NCI-H524 treated with DMSO at 0.1 percent for 48 hours (cell line): ENCODE results near the gene CELA2B.
"Not testable (repeated sequence)": the region's sequence is repeated elsewhere in the genome, so short reads cannot be mapped to it uniquely, and the experiment has no call there.

Source experiments
- DNase-seq: peaks from one replicate; lab custom pipeline; 2025; lab: John Stamatoyannopoulos, UW

CELA2B gene

DNA sequence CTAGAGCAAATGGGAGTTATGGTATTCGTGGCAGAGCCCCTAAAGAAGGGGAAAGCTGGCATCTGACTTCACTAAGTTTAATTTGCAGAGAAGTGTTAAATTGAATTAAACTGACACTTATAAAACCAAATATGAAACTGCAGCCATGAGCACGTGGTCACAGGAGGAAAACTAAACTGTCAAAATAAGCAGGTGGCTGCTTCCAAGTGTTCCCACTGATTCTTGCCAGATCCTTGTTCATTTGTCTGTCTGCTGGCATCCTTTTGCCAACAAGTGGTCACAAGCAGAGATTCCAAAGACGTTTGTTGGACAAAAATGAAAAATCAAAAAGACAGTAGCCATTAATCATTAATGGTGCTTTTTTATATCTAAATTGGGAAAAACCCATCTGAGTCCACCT lies 6.5 kb upstream of the CELA2B start:
- DNase-seq: no peak

DNA sequence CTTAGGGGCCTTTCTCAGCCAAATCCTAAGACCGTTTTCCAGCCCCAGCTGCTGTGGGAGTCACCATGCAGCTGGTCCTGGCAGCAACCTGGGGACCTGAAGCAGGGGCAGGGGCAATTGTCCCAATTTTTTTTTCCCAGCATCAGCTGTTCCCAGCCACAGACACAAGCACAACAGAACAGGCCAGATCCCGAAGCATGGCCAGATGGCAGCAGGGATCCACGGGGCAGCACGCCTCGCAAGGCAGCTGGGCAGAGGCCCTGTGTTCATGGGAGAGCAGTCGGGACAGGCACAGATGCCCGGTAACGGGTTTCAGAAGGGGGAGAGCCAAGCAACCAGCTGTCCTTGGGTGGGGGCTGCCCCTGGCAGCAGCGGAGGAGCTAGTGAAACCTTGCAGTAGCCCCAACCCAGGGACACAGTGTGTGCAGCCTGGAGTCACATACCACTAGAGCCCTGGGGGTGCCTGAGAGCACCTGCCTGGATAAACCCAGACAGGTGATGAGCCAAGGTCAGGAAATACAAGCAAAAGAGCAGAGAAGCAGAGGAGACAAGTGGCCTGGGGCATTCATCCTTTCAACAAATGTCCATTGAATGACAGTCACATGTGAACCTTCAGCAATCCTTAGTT lies 6.0 kb upstream of the CELA2B start:
- peak; percentile 70 for DNase-seq

DNA sequence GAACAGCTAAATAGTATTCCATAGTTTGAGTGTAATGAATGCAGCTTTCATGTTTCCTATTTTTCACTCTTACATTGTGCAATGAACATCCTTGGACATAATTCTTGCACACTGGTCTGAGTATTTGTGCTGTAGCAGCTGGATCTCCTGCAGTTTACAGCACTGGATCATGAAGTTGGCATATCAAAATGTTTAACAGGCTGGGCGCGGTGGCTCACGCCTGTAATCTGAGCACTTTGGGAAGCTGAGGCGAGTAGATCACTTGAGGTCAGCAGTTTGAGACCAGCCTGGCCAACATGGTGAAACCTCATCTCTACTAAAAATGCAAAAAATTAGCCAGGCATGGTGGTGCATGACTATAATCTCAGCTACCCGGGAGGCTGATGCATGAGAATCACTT lies 4.8 kb upstream of the CELA2B start:
- DNase-seq: not testable (repeated sequence)

DNA sequence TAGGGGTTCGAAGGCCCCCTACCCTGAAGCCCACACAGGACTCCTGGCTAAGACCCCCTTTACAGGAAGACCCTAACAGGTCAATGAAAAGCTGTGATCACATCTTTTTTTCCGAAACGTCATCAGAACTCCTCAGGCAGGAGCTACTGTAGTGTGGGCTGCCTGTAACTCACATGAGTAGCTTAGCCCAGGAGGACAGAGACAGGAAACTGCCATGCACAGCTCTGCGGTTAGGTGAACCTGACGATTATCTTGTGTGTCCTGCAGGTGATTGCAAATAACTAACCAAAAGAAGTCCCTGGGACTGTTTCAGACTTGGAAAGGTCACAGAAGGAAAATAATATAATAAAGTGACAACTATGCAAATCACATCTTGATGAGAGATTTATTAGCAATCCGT lies 4.2 kb upstream of the CELA2B start:
- not testable (repeated sequence) for DNase-seq

DNA sequence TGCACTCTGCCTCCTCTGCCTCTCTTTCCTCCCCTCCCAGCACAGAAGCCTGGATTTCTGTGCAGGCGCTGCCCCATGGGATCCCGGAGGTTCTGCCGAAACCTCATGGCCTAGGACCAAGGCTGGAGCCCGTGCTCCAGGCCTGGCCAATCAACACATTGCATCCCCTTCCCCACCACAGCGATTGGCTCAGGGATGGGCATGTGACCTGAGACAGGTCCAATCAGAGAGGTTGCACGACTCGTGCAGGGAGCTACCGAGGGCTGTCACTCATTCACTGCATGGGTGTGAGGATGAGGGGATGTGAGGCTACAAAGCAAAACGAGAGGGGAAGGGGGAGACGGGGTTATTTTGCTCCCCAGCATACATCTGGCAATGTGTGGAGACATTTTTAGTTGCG lies 3.3 kb upstream of the CELA2B start:
- DNase-seq: no peak

DNA sequence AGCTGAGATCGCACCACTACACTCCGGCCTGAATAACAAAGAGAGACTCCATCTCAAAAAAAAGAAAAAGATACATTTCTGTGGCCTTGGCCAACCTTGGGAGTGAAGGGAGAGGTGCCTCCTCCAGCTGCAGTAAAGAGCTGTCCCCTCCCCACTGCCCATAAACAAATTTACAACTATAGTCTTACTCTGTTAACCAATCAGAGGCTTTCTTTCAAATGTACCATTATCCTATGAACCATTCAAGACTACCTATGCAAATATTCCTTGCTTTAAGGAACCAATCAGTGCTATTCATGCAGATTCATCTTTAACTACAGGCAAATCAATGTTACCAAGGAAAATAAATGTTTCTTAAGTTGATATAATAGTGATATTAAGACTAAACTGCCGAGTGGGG lies 1.0 kb downstream of the CELA2B start:
- no peak for DNase-seq

DNA sequence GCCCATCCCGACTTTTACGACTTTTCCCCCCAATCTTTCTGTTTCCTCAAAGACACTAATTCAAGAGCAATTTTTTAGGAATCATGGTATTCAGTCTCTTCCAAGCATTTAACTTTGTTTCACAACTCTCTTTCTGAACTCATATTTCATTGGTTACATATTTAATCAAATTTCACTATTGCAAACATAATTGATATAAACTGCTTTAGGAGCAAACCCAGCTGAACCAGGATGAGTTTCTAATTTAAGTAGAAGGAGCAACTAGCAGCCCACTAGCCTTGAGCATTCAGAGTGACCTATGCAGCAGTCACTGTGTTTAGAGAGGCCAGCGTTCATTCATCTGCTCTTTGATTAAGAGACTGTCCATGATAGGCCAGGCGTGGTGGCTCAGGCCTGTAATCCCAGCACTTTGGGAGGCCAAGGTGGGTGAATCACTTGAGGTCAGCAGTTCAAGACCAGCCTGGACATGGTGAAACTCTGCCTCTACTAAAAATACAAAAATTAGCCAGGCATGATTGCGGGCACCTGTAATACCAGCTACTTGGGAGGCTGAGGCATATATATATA lies 1.8 kb downstream of the CELA2B start:
- DNase-seq: no peak

DNA sequence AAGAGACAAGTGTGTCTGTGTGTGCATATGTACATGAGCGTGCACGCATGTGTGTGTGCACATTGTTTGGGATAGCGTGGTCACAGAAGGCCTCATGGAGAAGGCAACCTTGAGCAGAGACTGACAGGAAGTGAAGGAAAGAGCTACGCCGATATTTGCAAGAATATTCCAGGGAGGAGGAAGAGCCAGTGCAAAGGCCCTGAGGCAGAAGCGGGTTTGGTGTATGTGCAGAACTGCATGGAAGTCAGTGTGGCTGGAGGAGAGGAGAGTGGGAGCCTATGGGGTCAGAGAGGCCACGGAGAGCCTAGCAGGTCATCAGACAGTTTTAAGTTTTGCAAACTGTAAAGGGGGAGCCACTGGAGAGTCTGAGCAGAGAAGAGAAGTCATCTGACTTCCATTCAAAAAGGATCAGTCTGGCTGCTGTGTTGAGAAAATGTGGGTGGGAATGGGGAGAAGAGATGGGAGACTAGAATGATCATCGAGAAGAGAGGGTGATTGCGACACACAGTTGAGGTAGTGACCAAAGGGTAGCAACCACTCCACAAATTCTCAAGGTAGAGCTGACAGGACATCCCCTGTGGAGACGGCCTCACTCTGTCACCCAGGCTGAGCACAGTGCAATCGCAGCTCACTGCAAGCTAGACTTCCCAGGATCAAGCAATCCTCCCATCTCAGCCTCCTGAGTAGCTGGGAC lies 3.9 kb downstream of the CELA2B start:
- no peak for DNase-seq

DNA sequence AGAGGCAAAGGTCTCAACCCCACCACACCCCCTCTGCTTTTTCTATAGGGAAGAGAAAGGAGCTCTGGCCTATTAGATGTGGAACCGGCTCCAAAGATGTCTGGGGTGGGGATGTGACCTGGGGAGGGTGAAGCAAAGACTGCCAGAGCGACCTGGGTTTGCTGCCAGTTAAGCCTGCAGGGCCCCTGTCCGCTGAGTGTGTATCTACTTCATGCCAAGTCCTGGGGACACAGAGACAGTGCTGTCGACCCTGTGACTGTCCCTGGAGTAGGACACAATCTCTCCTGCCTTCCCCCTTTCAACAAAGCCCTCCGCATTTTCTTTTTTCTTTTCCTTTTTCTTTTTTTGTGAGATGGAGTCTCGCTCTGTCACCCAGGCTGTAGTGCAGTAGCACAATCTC lies 6.6 kb downstream of the CELA2B start:
- not testable (repeated sequence) for DNase-seq

DNA sequence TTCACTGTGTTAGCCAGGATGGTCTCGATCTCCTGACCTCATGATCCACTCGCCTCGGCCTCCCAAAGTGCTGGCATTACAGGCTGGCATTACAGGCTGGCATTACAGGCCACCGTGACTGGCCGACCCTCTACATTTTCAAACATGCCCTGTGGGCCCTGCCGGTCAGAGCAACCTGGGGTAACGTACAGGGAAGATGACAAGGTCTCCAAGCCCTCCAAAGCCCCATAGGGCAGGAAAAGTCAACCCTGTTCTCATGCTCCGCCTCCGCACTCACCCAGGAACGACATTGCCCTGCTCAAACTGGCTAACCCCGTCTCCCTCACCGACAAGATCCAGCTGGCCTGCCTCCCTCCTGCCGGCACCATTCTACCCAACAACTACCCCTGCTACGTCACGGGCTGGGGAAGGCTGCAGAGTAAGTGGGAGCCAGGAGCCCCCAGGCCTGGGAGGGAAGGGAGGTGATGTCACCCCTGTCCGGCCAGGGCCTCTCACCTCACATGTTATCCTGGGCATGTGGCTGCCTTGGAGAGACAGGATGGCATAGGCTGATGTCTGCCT lies 7.2 kb downstream of the CELA2B start:
- DNase-seq: not testable (repeated sequence)

DNA sequence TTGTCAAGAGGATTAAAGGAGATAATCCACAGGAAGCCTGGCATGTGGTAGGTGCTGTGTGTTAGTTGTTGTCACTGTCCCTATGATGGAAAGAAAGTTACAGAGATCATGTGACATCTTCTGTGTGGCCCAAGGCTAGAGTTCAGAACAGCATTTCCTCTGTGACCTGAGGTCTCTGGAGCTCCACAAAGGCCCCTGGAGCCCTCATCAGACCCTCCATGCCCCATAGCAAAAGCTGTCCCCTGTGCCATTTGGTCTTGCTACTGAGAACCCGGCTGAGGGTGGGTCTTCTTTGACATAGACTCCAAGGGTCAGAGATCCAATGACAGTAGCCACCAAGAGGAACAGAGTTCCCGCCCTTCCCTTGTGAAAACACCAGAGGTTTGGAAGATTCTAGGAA lies 8.1 kb downstream of the CELA2B start:
- DNase-seq: peak; percentile 42

DNA sequence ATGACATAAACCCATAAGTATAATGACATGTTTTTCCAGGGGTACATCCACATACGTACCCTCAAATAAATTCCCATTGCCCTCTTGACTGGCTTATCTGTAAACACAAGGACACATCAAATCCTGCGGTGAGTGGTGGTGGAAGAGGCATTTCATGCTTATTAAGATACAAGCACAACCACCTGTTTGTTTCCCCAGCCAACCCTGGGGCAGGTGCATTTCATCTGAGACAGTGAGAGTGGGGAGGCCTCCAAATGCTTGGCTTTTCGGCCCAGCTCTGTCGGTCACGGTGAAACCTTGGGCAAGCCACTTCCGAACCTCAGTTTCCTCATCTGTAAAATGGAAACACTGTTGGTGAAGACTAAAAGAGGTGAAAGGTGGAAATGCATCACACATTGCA lies 8.5 kb downstream of the CELA2B start:
- DNase-seq: not testable (repeated sequence)

DNA sequence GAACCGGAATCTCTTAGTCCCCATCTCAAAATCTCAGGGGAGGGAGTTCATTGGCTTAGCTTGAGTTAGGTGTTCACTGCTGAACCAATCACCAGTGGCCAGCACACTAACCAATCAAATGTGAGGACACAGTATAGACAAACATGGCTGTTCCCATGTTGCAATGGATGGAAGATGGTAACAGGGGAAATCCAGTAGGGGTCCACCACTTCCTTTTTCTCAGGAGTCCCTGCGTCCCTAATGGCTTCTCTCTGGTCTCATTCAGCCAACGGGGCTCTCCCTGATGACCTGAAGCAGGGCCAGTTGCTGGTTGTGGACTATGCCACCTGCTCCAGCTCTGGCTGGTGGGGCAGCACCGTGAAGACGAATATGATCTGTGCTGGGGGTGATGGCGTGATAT lies 9.7 kb downstream of the CELA2B start:
- no peak for DNase-seq

DNA sequence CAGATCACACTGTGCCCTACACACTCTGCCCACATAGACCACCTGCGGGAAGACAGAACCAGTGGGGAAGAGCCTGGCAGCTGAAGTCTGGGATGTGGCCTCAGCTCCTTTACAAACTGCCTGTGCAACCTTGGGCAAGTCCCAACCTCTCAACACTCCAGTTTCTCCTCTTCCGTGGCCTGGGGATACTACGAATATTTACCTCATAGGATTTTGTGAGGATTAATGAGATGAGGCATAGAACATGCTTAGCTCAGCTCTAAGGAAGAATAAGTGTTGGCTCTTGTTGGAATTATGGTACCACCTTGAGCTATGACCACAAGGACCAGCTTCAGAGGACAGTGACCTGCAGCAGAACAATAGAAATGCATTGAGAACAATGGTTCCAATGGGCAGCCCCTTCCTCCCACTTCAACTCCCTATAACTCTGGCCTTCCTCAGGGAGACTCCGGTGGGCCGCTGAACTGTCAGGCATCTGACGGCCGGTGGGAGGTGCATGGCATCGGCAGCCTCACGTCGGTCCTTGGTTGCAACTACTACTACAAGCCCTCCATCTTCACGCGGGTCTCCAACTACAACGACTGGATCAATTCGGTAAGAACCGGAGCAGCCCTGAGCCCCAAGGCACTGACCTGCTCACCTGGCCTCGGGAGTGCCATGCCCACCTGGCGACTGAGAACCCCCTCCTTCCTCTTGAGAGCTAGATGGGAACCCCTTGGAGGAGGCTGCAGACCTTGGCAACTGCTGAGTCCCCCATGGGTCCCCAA lies 11.1 kb downstream of the CELA2B start:
- DNase-seq: not testable (repeated sequence)

DNA sequence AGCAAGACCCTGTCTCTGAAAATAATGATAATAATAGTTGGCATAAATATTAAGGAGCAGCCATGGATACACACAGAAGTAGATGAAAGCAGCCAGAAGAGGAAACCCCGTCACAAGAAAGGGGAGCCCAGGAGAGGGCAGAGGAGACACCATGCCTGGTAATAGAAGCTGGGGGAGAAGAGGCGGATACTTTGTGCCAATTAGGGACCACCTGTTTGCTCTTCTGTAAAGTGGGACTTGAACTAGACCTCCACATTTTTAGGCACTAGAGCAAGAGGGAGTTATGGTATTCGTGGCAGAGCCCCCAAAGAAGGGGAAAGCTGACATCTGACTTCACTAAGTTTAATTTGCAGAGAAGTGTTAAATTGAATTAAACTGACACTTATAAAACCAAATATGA lies 12.5 kb downstream of the CELA2B start:
- no peak for DNase-seq

DNA sequence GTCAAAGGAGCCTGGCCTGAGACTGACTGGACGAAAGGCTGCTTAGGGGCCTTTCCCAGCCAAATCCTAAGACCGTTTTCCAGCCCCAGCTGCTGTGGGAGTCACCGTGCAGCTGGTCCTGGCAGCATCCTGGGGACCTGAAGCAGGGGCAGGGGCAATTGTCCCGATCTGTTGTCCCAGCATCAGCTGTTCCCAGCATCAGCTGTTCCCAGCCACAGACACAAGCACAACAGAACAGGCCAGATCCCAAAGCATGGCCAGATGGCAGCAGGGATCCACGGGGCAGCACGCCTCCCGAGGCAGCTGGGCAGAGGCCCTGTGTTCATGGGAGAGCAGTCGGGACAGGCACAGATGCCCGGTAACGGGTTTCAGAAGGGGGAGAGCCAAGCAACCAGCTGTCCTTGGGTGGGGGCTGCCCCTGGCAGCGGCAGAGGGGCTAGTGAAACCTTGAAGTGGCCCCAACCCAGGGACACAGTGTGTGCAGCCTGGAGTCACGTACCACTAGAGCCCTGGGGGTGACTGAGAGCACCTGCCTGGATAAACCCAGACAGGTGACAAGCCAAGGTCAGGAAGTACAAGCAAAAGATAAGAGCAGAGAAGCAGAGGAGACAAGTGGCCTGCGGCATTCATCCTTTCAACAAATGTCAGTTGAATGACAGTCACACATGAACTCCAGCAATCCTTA lies 13.3 kb downstream of the CELA2B start:
- peak; percentile 84 for DNase-seq

DNA sequence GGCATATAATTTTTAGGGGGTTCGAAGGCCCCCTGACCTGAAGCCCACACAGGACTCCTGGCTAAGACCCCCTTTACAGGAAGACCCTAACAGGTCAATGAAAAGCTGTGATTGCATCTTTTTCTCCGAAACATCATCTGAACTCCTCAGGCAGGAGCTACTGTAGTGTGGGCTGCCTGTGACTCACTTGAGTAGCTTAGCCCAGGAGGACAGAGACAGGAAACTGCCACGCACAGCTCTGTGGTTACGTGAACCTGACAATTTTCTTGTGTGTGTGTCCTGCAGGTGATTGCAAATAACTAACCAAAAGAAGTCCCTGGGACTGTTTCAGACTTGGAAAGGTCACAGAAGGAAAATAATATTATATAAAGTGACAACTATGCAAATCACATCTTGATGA lies 15.1 kb downstream of the CELA2B start:
- DNase-seq: not testable (repeated sequence)

DNA sequence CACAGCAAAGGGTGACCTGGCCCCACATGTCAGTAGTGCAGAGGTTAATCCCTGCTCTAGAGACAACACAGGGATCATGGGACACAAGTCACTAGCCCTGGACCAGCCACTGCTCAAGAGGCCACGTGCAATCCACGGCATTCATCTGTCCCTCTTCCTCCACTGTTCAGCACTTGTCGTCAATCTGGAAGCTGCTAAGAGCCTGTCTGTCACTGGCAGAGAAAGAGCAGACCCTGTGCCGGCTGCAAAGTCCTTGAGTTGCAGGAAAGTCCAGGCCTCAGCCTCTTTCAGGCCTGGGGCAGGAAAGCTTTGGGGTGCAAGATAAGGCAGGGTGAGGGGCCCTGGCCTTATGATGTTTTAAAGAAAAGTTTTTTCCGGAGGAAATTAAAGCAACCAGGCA lies 16.7 kb downstream of the CELA2B start:
- DNase-seq: no peak

DNA sequence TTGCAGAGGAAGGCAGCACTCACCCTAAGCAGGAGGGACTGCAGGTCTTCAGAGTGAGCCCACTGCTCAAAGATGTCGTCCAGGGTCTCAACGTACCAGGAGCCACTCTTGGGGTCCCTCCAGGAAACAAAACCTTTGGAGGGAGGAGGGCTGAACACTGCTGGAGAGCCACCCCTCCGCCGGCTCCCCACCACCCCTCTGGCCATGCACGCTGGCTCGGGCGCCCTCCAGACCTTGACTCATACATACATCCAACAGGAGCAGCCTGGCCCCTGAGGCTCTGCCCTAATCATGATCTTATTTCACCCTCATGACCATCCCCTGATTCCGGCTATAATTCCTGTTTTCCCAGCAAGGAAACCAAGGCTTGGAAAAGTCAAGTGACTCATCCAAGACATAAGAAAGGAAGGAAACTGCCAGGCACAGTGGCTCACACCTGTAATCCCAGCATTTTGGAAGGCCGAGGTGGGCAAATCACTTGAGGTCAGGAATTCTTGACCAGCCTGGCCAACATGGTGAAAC lies 18.0 kb downstream of the CELA2B start:
- DNase-seq: no peak

DNA sequence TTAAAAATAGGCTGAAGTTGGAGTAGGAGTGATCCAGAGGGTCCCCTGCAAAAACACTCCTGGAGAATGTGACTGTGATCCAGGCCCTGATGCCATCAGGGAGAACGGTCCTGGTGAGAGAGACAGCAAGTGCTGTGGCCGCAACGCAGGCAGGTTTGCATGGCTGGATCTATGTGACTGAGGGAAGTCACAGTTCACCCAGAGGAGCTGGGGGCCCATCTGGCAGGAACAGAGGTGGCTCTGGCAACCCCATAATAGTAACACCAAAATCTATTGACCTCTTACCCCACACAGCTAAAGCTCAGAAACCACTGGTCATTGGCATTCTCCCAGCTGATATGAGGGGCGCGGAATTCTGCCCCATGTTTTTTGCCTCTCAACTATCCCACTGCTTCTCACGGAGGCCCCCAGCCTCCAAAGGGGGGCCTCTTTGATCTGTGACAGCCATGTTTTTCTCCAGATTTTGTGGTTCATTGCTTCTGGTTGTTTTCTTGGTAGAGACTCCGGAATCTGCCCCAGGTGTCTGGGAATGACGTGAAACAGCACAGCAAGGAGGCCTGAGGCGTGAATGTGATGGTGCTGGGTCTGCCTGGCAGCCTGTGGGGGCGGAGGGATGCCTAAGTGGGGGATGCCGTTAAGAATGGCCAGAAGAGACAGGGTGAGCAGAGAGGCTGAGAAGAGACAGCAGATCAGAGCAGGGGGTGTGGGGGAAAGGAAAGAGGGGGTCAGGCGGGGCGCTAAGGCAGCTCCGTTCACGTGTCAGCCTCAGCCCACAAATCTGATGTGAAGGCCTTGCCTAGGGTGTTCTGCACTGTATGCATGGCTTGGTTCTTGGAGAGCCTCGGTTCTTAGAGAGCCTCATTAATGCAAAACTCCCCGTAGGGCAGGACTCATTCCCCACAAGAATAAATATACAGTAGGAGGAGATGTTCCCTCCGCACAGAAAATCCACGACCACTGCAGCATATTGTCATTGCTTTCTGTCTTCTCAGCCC lies 24.6 kb downstream of the CELA2B start:
- DNase-seq: no peak
